Pancreas (tissue), 10 donors: Measurements from ENCODE around the gene SAMD11. TPM values are rescaled to one million over a fixed set of nuclear protein-coding genes. Genes with fewer than 3 reads are reported as not detected.

ENCODE experiments used
- ATAC-seq, 4 donors: fragments of 200-7000 bp; cut with Tn5 transposase; one replicate each; pipeline versions ENCODE4 v1.8.0 to v1.9.1; 2020; ENCODE audit warnings: mild to moderate bottlenecking in 4 of 4, moderate library complexity in 4 of 4
- DNase-seq, 6 donors: peaks; one replicate each; pipeline ENCODE4 v3.0.0-alpha.2; 2020
- FAIRE-seq: peaks from 2 replicates; lab custom pipeline; 2012; peaks lifted over from hg19 to GRCh38; lab: Jason Lieb, UNC
- H3K27ac ChIP-seq, 4 donors: fragments of 200-600 bp; sonication (generic); 1 replicate in 3 of 4; 2 replicates in 1 of 4; pipeline versions ENCODE4 v1.5.0 to v1.8.0; 2020
- H3K27me3 ChIP-seq, 4 donors: fragments of 200-600 bp; one replicate each; pipeline ENCODE4 v1.8.0; 2021
- H3K36me3 ChIP-seq, 3 donors: fragments of 200-600 bp; sonication (generic) in 1 of 3; one replicate each; pipeline versions ENCODE4 v1.5.0 to v1.8.0; 2020 to 2021
- H3K4me1 ChIP-seq, 3 donors: fragments of 200-600 bp; one replicate each; pipeline ENCODE4 v1.8.0; 2021
- H3K4me3 ChIP-seq, 4 donors: fragments of 200-600 bp; sonication (generic) in 2 of 4; one replicate each; pipeline versions ENCODE4 v1.5.0 to v1.8.0; 2020 to 2021
- H3K9me3 ChIP-seq, 4 donors: fragments of 200-600 bp; one replicate each; pipeline ENCODE4 v1.8.0; 2021
- CTCF ChIP-seq, 4 donors: fragments of 200-600 bp; sonication (generic) in 3 of 4; IDR thresholded peaks; one replicate each; pipeline versions ENCODE4 v1.5.0 to v1.8.0; 2021; ENCODE audit warnings: antibody characterized with exemption in 4 of 4
- WGBS, 2 donors: extraction: QIAGEN DNeasy Blood & Tissue Kit; methylation state at CpG; one replicate each; pipeline ENCODE4 v1.1.7; 2013; 5-methylcytosine and 5-hydroxymethylcytosine counted together
- intact Hi-C, 3 donors: fragments of 100-400 bp; cut with DNase I; formaldehyde crosslinking; loops; one replicate each; pipeline versions ENCODE4 v1.11.1 to v1.14.2; 2022
- polyA plus RNA-seq, 2 donors: library from polyadenylated mRNA; stranded (reverse); fragments of 200-250 nt; gene quantifications; one replicate each; pipeline ENCODE4 v1.2.3, GENCODE V29; 2013
- total RNA-seq, 6 donors: library from RNA; stranded (reverse); fragmentation: NEBNext Ultra II Directional in 4 of 6; extraction: Animal tissue kit (Norgen Biotek cat#: 25700) in 4 of 6; gene quantifications; one replicate each; pipeline versions ENCODE4 v1.2.1 to v1.2.4, GENCODE V29; 2021 to 2023
- donor health status: healthy with polysubstance abuse.
- donor health status: DM: no; HTN: no; CAD: no; lungs with moderate emphysema.
- donor health status: DM: no; HTN: no; CAD: no.
- donor health status: control.
- donor health status: control.
- donor health status: Bipolar disorder and iron deficiency.
- donor health status: DM: yes; HTN: yes; CAD: no.
- donor health status: DM: no; HTN: no; CAD: no.
- donor health status: DM: no; HTN: no; CAD: no.
- donor health status: DM: yes; HTN: yes; CAD: no.

SAMD11 gene
- total and polyA plus RNA-seq, 8 donors = 0.19 to 23.7 (median 3.5) TPM

GRCh38 chr1:930633-931138 is 7.0 kb downstream of the SAMD11 start:
- H3K4me1 ChIP-seq = peaks cover 0 to 7% (median 0%) of the 10 kb centered on the region in 3 donors
- TF ChIP-seq CTCF (IDR thresholded peaks at IDR 0.05) = no peak
- H3K27ac ChIP-seq = no peak overlapping the region
- ATAC-seq (no peak), FAIRE-seq (no peak), DNase-seq (no peak)
- 57 to 62% methylated on average over 18 of the region's 18 CpGs for WGBS, 2 donors
- no peaks in the 10 kb centered on the region for H3K36me3 ChIP-seq
- no peaks in the 10 kb centered on the region for H3K9me3 ChIP-seq
- H3K4me3 ChIP-seq = no peak overlapping the region
- H3K27me3 ChIP-seq = peaks cover 0 to 14% (median 3%) of the 10 kb centered on the region in 4 donors
- intact Hi-C loops = no loop called here

- Histone ChIP-seq H3K4me3 (no peak overlapping the region), H3K9me3 (no peaks in the 10 kb centered on the region), H3K36me3 (no peaks in the 10 kb centered on the region), H3K4me1 (peaks cover 0 to 7% (median 0%) of the 10 kb centered on the region in 3 donors), H3K27me3 (peaks cover 0 to 10% (median 3%) of the 10 kb centered on the region in 4 donors), H3K27ac (no peak overlapping the region)
- ATAC-seq = no peak
- FAIRE-seq = no peak
- TF ChIP-seq CTCF (IDR thresholded peaks at IDR 0.05) = no peak
- 44 to 48% methylated on average over 15 of the region's 15 CpGs for WGBS, 2 donors
- no peak for DNase-seq
- intact Hi-C loops = no loop called here
These were observed 7.9 kb downstream of the SAMD11 start for GRCh38 chr1:931380-932172.

GRCh38 chr1:932173-932510 is 8.4 kb downstream of the SAMD11 start:
- H3K36me3 ChIP-seq = no peaks in the 10 kb centered on the region
- DNase-seq = no peak
- H3K4me1 ChIP-seq = peaks cover 0 to 7% (median 0%) of the 10 kb centered on the region in 3 donors
- no peaks in the 10 kb centered on the region for H3K9me3 ChIP-seq
- no peak overlapping the region for H3K4me3 ChIP-seq
- no peak overlapping the region for H3K27ac ChIP-seq
- intact Hi-C loops = no loop called here
- 51 to 63% methylated on average over 16 of the region's 16 CpGs for WGBS, 2 donors
- no peak for ATAC-seq
- no peak for TF ChIP-seq CTCF (IDR thresholded peaks at IDR 0.05)
- FAIRE-seq = no peak
- peaks cover 0 to 6% (median 3%) of the 10 kb centered on the region in 4 donors for H3K27me3 ChIP-seq

GRCh38 chr1:932776-933602 is 9.3 kb downstream of the SAMD11 start:
- no peak overlapping the region for H3K4me3 ChIP-seq
- no peak for DNase-seq
- peaks cover 0 to 6% (median 0%) of the 10 kb centered on the region in 4 donors for H3K27me3 ChIP-seq
- 37 to 43% methylated on average over 21 to 25 of the region's 25 CpGs for WGBS, 2 donors
- H3K36me3 ChIP-seq = no peaks in the 10 kb centered on the region
- TF ChIP-seq CTCF (IDR thresholded peaks at IDR 0.05) = no peak
- ATAC-seq = peak in 3 of 4 donors; percentile 3 to 60 (median 48)
- intact Hi-C loops = no loop called here
- peaks cover 0 to 7% (median 0%) of the 10 kb centered on the region in 3 donors for H3K4me1 ChIP-seq
- H3K27ac ChIP-seq = no peak overlapping the region
- no peak for FAIRE-seq
- no peaks in the 10 kb centered on the region for H3K9me3 ChIP-seq
